Neural crest cell (in vitro differentiated cells): Measurements from ENCODE around the gene HDAC3. TPM values are rescaled to one million over a fixed set of nuclear protein-coding genes. Genes with fewer than 3 reads are reported as not detected.

Experiments
- DNase-seq: peaks from one replicate; pipeline ENCODE4 v3.0.0; 2021; ENCODE audit warnings: low read depth, mixed read lengths, low spot score
- H3K27ac Mint-ChIP-seq: one replicate; pipeline ENCODE4 v1.8.0; 2021; ENCODE audit warnings: mild to moderate bottlenecking, mixed read lengths; ENCODE audit not compliant: unreplicated experiment
- H3K27me3 Mint-ChIP-seq: 2 replicates; pipeline ENCODE4 v1.8.0; 2021; ENCODE audit warnings: low read depth, mild to moderate bottlenecking, mixed read lengths
- H3K36me3 Mint-ChIP-seq: 2 replicates; pipeline ENCODE4 v1.8.0; 2021; ENCODE audit warnings: low read depth, mild to moderate bottlenecking, mixed read lengths
- H3K4me1 Mint-ChIP-seq: 2 replicates; pipeline ENCODE4 v1.8.0; 2021; ENCODE audit warnings: mixed read lengths
- H3K4me3 Mint-ChIP-seq: one replicate; pipeline ENCODE4 v1.8.0; 2021; ENCODE audit warnings: mild to moderate bottlenecking, mixed read lengths
- H3K9me3 Mint-ChIP-seq: 2 replicates; pipeline ENCODE4 v1.8.0; 2021; ENCODE audit warnings: mixed read lengths
- CTCF ChIP-seq: fragments of 200-600 bp; sonication (generic); conservative IDR thresholded peaks from 2 replicates; pipeline ENCODE4 v1.5.0; 2021; ENCODE audit warnings: antibody characterized with exemption, mild to moderate bottlenecking
- total RNA-seq: library from RNA; stranded (reverse); gene quantifications from 2 replicates; pipeline ENCODE4 v1.2.1, GENCODE V29; 2021

The HDAC3 gene
- total RNA-seq, 1 donor from 2014 or later, result 114 TPM

- H3K27ac Mint-ChIP-seq, result no peak overlapping the region
- H3K27me3 Mint-ChIP-seq, result no peaks in the 10 kb centered on the region
- DNase-seq, result no peak
- H3K36me3 Mint-ChIP-seq, result no peaks in the 10 kb centered on the region
- no peak for TF ChIP-seq CTCF
- H3K9me3 Mint-ChIP-seq, result no peaks in the 10 kb centered on the region
- H3K4me1 Mint-ChIP-seq, result peaks cover 11% of the 10 kb centered on the region
- H3K4me3 Mint-ChIP-seq, result no peak overlapping the region
Measured at GRCh38 chr5:141608557-141608956, 28.1 kb downstream of the HDAC3 start.

GRCh38 chr5:141608046-141608445, 28.6 kb downstream of the HDAC3 start:
- no peak overlapping the region for H3K4me3 Mint-ChIP-seq

GRCh38 chr5:141605523-141606277, 30.9 kb downstream of the HDAC3 start:
- Mint-ChIP-seq H3K27me3 (no peaks in the 10 kb centered on the region), H3K4me3 (no peak overlapping the region), H3K27ac (no peak overlapping the region), H3K9me3 (no peaks in the 10 kb centered on the region), H3K4me1 (peaks cover 6% of the 10 kb centered on the region), H3K36me3 (no peaks in the 10 kb centered on the region)
- TF ChIP-seq CTCF, result no peak
- DNase-seq, result no peak

More at GRCh38 chr5:141608046-141608445, 28.6 kb downstream of the HDAC3 start:
- no peak overlapping the region for H3K27ac Mint-ChIP-seq
- no peak for DNase-seq
- no peaks in the 10 kb centered on the region for H3K27me3 Mint-ChIP-seq
- no peaks in the 10 kb centered on the region for H3K9me3 Mint-ChIP-seq
- TF ChIP-seq CTCF, result no peak
- no peaks in the 10 kb centered on the region for H3K36me3 Mint-ChIP-seq
- H3K4me1 Mint-ChIP-seq, result peaks cover 11% of the 10 kb centered on the region

- H3K36me3 Mint-ChIP-seq, result no peaks in the 10 kb centered on the region
- H3K27me3 Mint-ChIP-seq, result no peaks in the 10 kb centered on the region
- no peaks in the 10 kb centered on the region for H3K9me3 Mint-ChIP-seq
- H3K27ac Mint-ChIP-seq, result no peak overlapping the region
- no peak for TF ChIP-seq CTCF
- DNase-seq, result no peak
- H3K4me3 Mint-ChIP-seq, result no peak overlapping the region
- peaks cover 6% of the 10 kb centered on the region for H3K4me1 Mint-ChIP-seq
Measured at GRCh38 chr5:141603923-141604717, 32.5 kb downstream of the HDAC3 start.

- no peak overlapping the region for H3K4me3 Mint-ChIP-seq
- no peaks in the 10 kb centered on the region for H3K9me3 Mint-ChIP-seq
- peaks cover 6% of the 10 kb centered on the region for H3K4me1 Mint-ChIP-seq
- no peaks in the 10 kb centered on the region for H3K27me3 Mint-ChIP-seq
- no peaks in the 10 kb centered on the region for H3K36me3 Mint-ChIP-seq
- TF ChIP-seq CTCF, result no peak
- no peak overlapping the region for H3K27ac Mint-ChIP-seq
- DNase-seq, result no peak
Measured at GRCh38 chr5:141602606-141603005, 34.0 kb downstream of the HDAC3 start.
